Skin epidermis (tissue), 12 donors: Measurements from ENCODE around the gene HEATR1.
"Not testable (repeated sequence)": the region's sequence is repeated elsewhere in the genome, so short reads cannot be mapped to it uniquely, and the experiment has no call there.

Experiments
- H3K27ac ChIP-seq, 21 experiments: fragments of 200-600 bp; sonication (generic) in 11 of 21; one replicate each; pipeline ENCODE4 v1.5.0; 2020; ENCODE audit warnings: mild to moderate bottlenecking in 3 of 21, inconsistent platforms in 2 of 21, moderate library complexity in 2 of 21
- H3K4me3 ChIP-seq, 7 experiments: fragments of 200-600 bp; sonication (generic) in 2 of 7; one replicate each; pipeline ENCODE4 v1.5.0; 2020; ENCODE audit warnings: inconsistent platforms in 2 of 7, mild to moderate bottlenecking in 2 of 7, moderate library complexity in 1 of 7

The HEATR1 gene

GRCh38 chr1:236603991-236604904 is at the start of gene HEATR1:
HEATR1 (minus strand) TSS chr1:236604516; CDS start chr1:236604095, 421 bp downstream.
- peak within 1 kb of the TSS; percentile 16 to 85 (median 75) for H3K27ac ChIP-seq
- H3K4me3 ChIP-seq: peak within 1 kb of the TSS; percentile 58 to 98 (median 81)

- H3K27ac ChIP-seq: no peak overlapping the region
- no peak overlapping the region for H3K4me3 ChIP-seq
Measured at GRCh38 chr1:236645016-236645680, 40.8 kb upstream of the HEATR1 start.

GRCh38 chr1:236642763-236643162 is 38.4 kb upstream of the HEATR1 start:
- Histone ChIP-seq H3K27ac (no peak overlapping the region), H3K4me3 (no peak overlapping the region)

- Histone ChIP-seq H3K4me3 (no peak overlapping the region), H3K27ac (no peak overlapping the region)
Measured at GRCh38 chr1:236639686-236640085, 35.4 kb upstream of the HEATR1 start.

- no peak overlapping the region for H3K4me3 ChIP-seq
- H3K27ac ChIP-seq: no peak overlapping the region
Measured at GRCh38 chr1:236638945-236639344, 34.6 kb upstream of the HEATR1 start.

GRCh38 chr1:236636017-236636416 is 31.7 kb upstream of the HEATR1 start:
- Histone ChIP-seq H3K4me3 (no peak overlapping the region), H3K27ac (no peak overlapping the region)

GRCh38 chr1:236627727-236628408 is 23.6 kb upstream of the HEATR1 start:
- Histone ChIP-seq H3K27ac (no peak overlapping the region), H3K4me3 (no peak overlapping the region)

- no peak overlapping the region for H3K4me3 ChIP-seq
- H3K27ac ChIP-seq: no peak overlapping the region
Measured at GRCh38 chr1:236623371-236624166, 19.3 kb upstream of the HEATR1 start.

GRCh38 chr1:236622407-236622806 is 18.1 kb upstream of the HEATR1 start:
- no peak overlapping the region for H3K27ac ChIP-seq
- no peak overlapping the region for H3K4me3 ChIP-seq

- Histone ChIP-seq H3K4me3 (no peak overlapping the region), H3K27ac (no peak overlapping the region)
Measured at GRCh38 chr1:236619398-236619797, 15.1 kb upstream of the HEATR1 start.

- H3K27ac ChIP-seq: no peak overlapping the region
- H3K4me3 ChIP-seq: no peak overlapping the region
Measured at GRCh38 chr1:236618507-236618906, 14.2 kb upstream of the HEATR1 start.

- no peak overlapping the region for H3K27ac ChIP-seq
- no peak overlapping the region for H3K4me3 ChIP-seq
Measured at GRCh38 chr1:236615399-236616148, 11.3 kb upstream of the HEATR1 start.

GRCh38 chr1:236612349-236612748 is 8.0 kb upstream of the HEATR1 start:
- H3K4me3 ChIP-seq: no peak overlapping the region
- no peak overlapping the region for H3K27ac ChIP-seq

- no peak overlapping the region for H3K4me3 ChIP-seq
Measured at GRCh38 chr1:236608930-236609726, 4.8 kb upstream of the HEATR1 start.

GRCh38 chr1:236607597-236607996 is 3.3 kb upstream of the HEATR1 start:
- not testable (repeated sequence) for H3K4me3 ChIP-seq, H3K27ac ChIP-seq

More at GRCh38 chr1:236608930-236609726, 4.8 kb upstream of the HEATR1 start:
- H3K27ac ChIP-seq: no peak overlapping the region

- Histone ChIP-seq H3K27ac (peak overlapping the region in 20 of 21 experiments; percentile 31 to 85 (median 76)), H3K4me3 (peak overlapping the region; percentile 58 to 98 (median 81))
Measured at GRCh38 chr1:236604905-236605806, 840 bp upstream of the HEATR1 start.

GRCh38 chr1:236602171-236602570 is 2.1 kb downstream of the HEATR1 start:
- Histone ChIP-seq H3K27ac (no peak overlapping the region), H3K4me3 (no peak overlapping the region)
